HepG2 (cell line): ENCODE data around the gene XRCC3.

Experiments
- ATF1 ChIP-seq: IDR thresholded peaks from 2 replicates; pipeline ENCODE4 v1.6.1; 2016; ENCODE audit warnings: mild to moderate bottlenecking, control low read depth
- CHD2 ChIP-seq: IDR thresholded peaks from 2 replicates; pipeline ENCODE4 v1.6.1; 2011; ENCODE audit warnings: low read depth, low read length, improper control_type of control experiment
- CREB1 ChIP-seq, 2 experiments: fragments of 450-650 bp in 1 of 2; IDR thresholded peaks; 2 replicates each; pipeline ENCODE4 v1.6.1; 2016 to 2017; ENCODE audit warnings: control low read depth in 1 of 2, mild to moderate bottlenecking in 1 of 2, missing compliant biosample characterization in 1 of 2, missing genetic modification characterization in 1 of 2
- ETV6 ChIP-seq: sonication (generic); formaldehyde crosslinking; conservative IDR thresholded peaks from 2 replicates; pipeline ENCODE4 v1.4.0; 2020; ENCODE audit warnings: missing genetic modification reagents
- EZH2 ChIP-seq: conservative IDR thresholded peaks from 2 replicates; pipeline ENCODE4 v1.6.1; 2012; ENCODE audit warnings: mild to moderate bottlenecking, low read depth, low read length, moderate library complexity
- JUN ChIP-seq: sonication (generic); formaldehyde crosslinking; IDR thresholded peaks from 2 replicates; pipeline ENCODE4 v1.4.0; 2020; ENCODE audit warnings: mild to moderate bottlenecking, missing genetic modification reagents
- PHF21A ChIP-seq: sonication (generic); formaldehyde crosslinking; IDR thresholded peaks from 2 replicates; pipeline ENCODE4 v1.5.0; 2020; ENCODE audit warnings: mild to moderate bottlenecking, missing genetic modification reagents
- STAG1 ChIP-seq: sonication (generic); formaldehyde crosslinking; IDR thresholded peaks from 2 replicates; pipeline ENCODE4 v1.4.0; 2020; ENCODE audit warnings: missing genetic modification reagents
- TARDBP ChIP-seq: sonication (generic); formaldehyde crosslinking; IDR thresholded peaks from 2 replicates; pipeline ENCODE4 v1.8.0; 2022; ENCODE audit warnings: mild to moderate bottlenecking, missing genetic modification reagents
- ZNF263 ChIP-seq: sonication (generic); formaldehyde crosslinking; IDR thresholded peaks from 2 replicates; pipeline ENCODE4 v1.4.0; 2020; ENCODE audit warnings: missing genetic modification reagents
- ZNF609 ChIP-seq: sonication (generic); formaldehyde crosslinking; IDR thresholded peaks from 2 replicates; pipeline ENCODE4 v1.4.0; 2020; ENCODE audit warnings: mild to moderate bottlenecking, missing genetic modification reagents, borderline replicate concordance
- ZNF75D ChIP-seq: sonication (generic); formaldehyde crosslinking; IDR thresholded peaks from 2 replicates; pipeline ENCODE4 v1.8.1; 2023; ENCODE audit warnings: missing genetic modification reagents, mild to moderate bottlenecking, borderline replicate concordance
- TF ChIP-seq, protein P1 (sequence below): sonication (generic); formaldehyde crosslinking; IDR thresholded peaks from 2 replicates; pipeline ENCODE4 v1.5.0; 2020; ENCODE audit warnings: mild to moderate bottlenecking, missing genetic modification reagents, moderate library complexity

DNA sequence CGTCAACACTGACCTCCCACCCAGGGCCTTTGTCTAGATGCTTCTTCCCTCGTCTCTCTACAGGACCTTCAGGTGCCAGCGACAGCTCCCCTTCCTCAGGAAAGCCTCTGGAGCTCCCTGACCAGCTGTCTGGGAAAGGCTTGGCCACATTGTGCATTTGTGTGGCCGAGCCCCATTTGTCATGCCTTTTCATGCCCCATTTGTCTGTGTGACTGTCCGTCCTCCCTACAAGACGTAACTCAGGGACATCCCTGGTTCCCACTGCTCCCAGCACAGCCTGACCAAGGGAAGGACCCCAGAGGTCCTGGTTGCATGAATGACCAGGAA lies 24.2 kb upstream of the XRCC3 start:
- TF ChIP-seq ETV6 (CRISPR knock-in tag) (no peak), EZH2 (no peak), CREB1 (IDR thresholded peaks at IDR 0.05) (no peak), CREB1 (CRISPR knock-in tag; IDR thresholded peaks at IDR 0.05) (no peak), ATF1 (CRISPR knock-in tag) (no peak), ZNF263 (no peak), PHF21A (CRISPR knock-in tag) (no peak), ZNF75D (CRISPR knock-in tag) (no peak), ZNF609 (CRISPR knock-in tag) (no peak), CHD2 (no peak), JUN (CRISPR knock-in tag) (no peak), STAG1 (CRISPR knock-in tag) (no peak), TARDBP (CRISPR knock-in tag) (no peak)
- TF ChIP-seq, protein P1, sequence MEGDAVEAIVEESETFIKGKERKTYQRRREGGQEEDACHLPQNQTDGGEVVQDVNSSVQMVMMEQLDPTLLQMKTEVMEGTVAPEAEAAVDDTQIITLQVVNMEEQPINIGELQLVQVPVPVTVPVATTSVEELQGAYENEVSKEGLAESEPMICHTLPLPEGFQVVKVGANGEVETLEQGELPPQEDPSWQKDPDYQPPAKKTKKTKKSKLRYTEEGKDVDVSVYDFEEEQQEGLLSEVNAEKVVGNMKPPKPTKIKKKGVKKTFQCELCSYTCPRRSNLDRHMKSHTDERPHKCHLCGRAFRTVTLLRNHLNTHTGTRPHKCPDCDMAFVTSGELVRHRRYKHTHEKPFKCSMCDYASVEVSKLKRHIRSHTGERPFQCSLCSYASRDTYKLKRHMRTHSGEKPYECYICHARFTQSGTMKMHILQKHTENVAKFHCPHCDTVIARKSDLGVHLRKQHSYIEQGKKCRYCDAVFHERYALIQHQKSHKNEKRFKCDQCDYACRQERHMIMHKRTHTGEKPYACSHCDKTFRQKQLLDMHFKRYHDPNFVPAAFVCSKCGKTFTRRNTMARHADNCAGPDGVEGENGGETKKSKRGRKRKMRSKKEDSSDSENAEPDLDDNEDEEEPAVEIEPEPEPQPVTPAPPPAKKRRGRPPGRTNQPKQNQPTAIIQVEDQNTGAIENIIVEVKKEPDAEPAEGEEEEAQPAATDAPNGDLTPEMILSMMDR (CRISPR knock-in tag): no peak
